Measurements from ENCODE around the gene SUMO4. TPM values are rescaled to one million over a fixed set of nuclear protein-coding genes. Genes with fewer than 3 reads are reported as not detected.

SUMO4 gene
- polyA plus RNA-seq, 1 of the 3 experiments (the other 2 are of a cell fraction): not detected

- Histone ChIP-seq H3K79me2 (ENCODE audit: insufficient read depth) (peaks cover 95% of the 10 kb centered on the region), H3K27ac (ENCODE audit: low read depth in 2 of 2, low read length in 1 of 2) (no peak overlapping the region), H3K9me2 (no peaks in the 10 kb centered on the region), H3K4me3 (ENCODE audit: low read depth in 2 of 2, low read length in 1 of 2) (no peak overlapping the region), H3K4me1 (ENCODE audit: control insufficient read depth in 1 of 2, insufficient read depth in 2 of 2, low read depth in 1 of 2, low read length in 1 of 2) (peaks cover 0 to 2% of the 10 kb centered on the region in 2 experiments; a peak in 2 of 4 replicates), H3K4me2 (no peak overlapping the region), H3K36me3 (replicated peaks in 1 of 2; ENCODE audit: control insufficient read depth in 1 of 2, insufficient read depth in 2 of 2, low read length in 1 of 2) (peaks cover 8 to 16% of the 10 kb centered on the region in 2 experiments), H3F3A (replicated peaks; ENCODE audit: insufficient read depth) (peaks cover 4% of the 10 kb centered on the region), H2AFZ (ENCODE audit: low read depth) (no peak overlapping the region), H3K9me3 (no peaks in the 10 kb centered on the region), H4K20me1 (ENCODE audit: insufficient read depth) (peaks cover 85% of the 10 kb centered on the region), H3K9ac (no peak overlapping the region), H3K27me3 (ENCODE audit: insufficient read depth) (no peaks in the 10 kb centered on the region)
- ChIA-PET CTCF (no interaction called here), POLR2A (no interaction called here)
- TF ChIP-seq GABPA (IDR thresholded peaks at IDR 0.05; ENCODE audit: low read depth) (no peak), FOSL2 (IDR thresholded peaks at IDR 0.05; ENCODE audit: borderline replicate concordance, low read depth) (no peak), FOXJ3 (CRISPR knock-in tag; IDR thresholded peaks at IDR 0.05) (no peak), ZBTB33 (IDR thresholded peaks at IDR 0.05; ENCODE audit: borderline replicate concordance, low read depth) (no peak), REST (IDR thresholded peaks at IDR 0.05; ENCODE audit: low read depth, low read length) (no peak), FOXM1 (IDR thresholded peaks at IDR 0.05; ENCODE audit: low read depth) (no peak)
- no peak for DNase-seq
- WGBS (ENCODE audit: low lambda C conversion rate): 100% methylated on average over 1 of the region's 1 CpG
Observed at GRCh38 chr6:149368065-149368464, 32.0 kb upstream of the SUMO4 start.

GRCh38 chr6:149371154-149371553 is 28.9 kb upstream of the SUMO4 start:
- H3K4me3 ChIP-seq (ENCODE audit: low read depth in 2 of 2, low read length in 1 of 2): no peak overlapping the region
- no peak overlapping the region for H3K9ac ChIP-seq
- peaks cover 7% of the 10 kb centered on the region for H3F3A ChIP-seq (replicated peaks; ENCODE audit: insufficient read depth)
- no peak for DNase-seq
- H4K20me1 ChIP-seq (ENCODE audit: insufficient read depth): peaks cover 65% of the 10 kb centered on the region
- POLR2A ChIA-PET: interaction anchor here (0.6 kb wide), 1 partner anchor 34 kb away, joined by 5 read pairs; no protein-coding TSS in a partner anchor
- H3K79me2 ChIP-seq (ENCODE audit: insufficient read depth): peaks cover 90% of the 10 kb centered on the region
- H3K27ac ChIP-seq (ENCODE audit: low read depth in 2 of 2, low read length in 1 of 2): no peak overlapping the region
- no peak overlapping the region for H3K4me2 ChIP-seq
- H3K4me1 ChIP-seq (ENCODE audit: control insufficient read depth in 1 of 2, insufficient read depth in 2 of 2, low read depth in 1 of 2, low read length in 1 of 2): no peaks in the 10 kb centered on the region; a peak in 2 of 4 replicates
- no peak overlapping the region for H2AFZ ChIP-seq (ENCODE audit: low read depth)
- H3K36me3 ChIP-seq (replicated peaks in 1 of 2; ENCODE audit: control insufficient read depth in 1 of 2, insufficient read depth in 2 of 2, low read length in 1 of 2): peaks cover 15 to 16% of the 10 kb centered on the region in 2 experiments
- H3K9me2 ChIP-seq: no peaks in the 10 kb centered on the region
- H3K9me3 ChIP-seq: no peaks in the 10 kb centered on the region
- CTCF ChIA-PET: interaction anchor here (0.6 kb wide), 1 partner anchor 92 kb away, joined by 3 read pairs; no protein-coding TSS in a partner anchor
- no peak for TF ChIP-seq IRF3 (IDR thresholded peaks at IDR 0.05; ENCODE audit: low read depth, low read length)
- TF ChIP-seq PBX3 (IDR thresholded peaks at IDR 0.05): no peak
- TF ChIP-seq MEF2A (IDR thresholded peaks at IDR 0.05; ENCODE audit: borderline replicate concordance, low read depth): no peak
- TF ChIP-seq ELF1 (IDR thresholded peaks at IDR 0.05): no peak
- TF ChIP-seq YY1 (IDR thresholded peaks at IDR 0.05; ENCODE audit: low read depth): no peak
- TF ChIP-seq NRF1 (IDR thresholded peaks at IDR 0.05; ENCODE audit: low read depth, low read length): no peak
- TF ChIP-seq TEAD4 (IDR thresholded peaks at IDR 0.05; ENCODE audit: borderline replicate concordance, insufficient read depth): no peak
- no peak for TF ChIP-seq CHD2 (IDR thresholded peaks at IDR 0.05; ENCODE audit: low read length, partially characterized antibody)
- TF ChIP-seq RXRA (IDR thresholded peaks at IDR 0.05; ENCODE audit: borderline replicate concordance, low read depth): no peak
- H3K27me3 ChIP-seq (ENCODE audit: insufficient read depth): no peaks in the 10 kb centered on the region
